Keratinocyte (primary cell): ENCODE data around the gene RAB4A.

Source experiments
- CTCF ChIP-seq, 3 experiments: IDR thresholded peaks in 1 of 3; conservative IDR thresholded peaks in 1 of 3; optimal IDR thresholded peaks in 1 of 3; 2 replicates in 2 of 3; 3 replicates in 1 of 3; pipeline versions ENCODE3 to v1.5.1; 2011; ENCODE audit warnings: low read length in 3 of 3, mild to moderate bottlenecking in 3 of 3, moderate library complexity in 2 of 3, control low read depth in 1 of 3, inconsistent platforms in 1 of 3; ENCODE audit not compliant: insufficient read depth in 2 of 3; ENCODE audit errors: extremely low read depth in 1 of 3
- EZH2 ChIP-seq: IDR thresholded peaks from one replicate; pipeline ENCODE4 v1.6.1; 2012; ENCODE audit warnings: inconsistent platforms, mild to moderate bottlenecking, low read length, moderate library complexity

DNA sequence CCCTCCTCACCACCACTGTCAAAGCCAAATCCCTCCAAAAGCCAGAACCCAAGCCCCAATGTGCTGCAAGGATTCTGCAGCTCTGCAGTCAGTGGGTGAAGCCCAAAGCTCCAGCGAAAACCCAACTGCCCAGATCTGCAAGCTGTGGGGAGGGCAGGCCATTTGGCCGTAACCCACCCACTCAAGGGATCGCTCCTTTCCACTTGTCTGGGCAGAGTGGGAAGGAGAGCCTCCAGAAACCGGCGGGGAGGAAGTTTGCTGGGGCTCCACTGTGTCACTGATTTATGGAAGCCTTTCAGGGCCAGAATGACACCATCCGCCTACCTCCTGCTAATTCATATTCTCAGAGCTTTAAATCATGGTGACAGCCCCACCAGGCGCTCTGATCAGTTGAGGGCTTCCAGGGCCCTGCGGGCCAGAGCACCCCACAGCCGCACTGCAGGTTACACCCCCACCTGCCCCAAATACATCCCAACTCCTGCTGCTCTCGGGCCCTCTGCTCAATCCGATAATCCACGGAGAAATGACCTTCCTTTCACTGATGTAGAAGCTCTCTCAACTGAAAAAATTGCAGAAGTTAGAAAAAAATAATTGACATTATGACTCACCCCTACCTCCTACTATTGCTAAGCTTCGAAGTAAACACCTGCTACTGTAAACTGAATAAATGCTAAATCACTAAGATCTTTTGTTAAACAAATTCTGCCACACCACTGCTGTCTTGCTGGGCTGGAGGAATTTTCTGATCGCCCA is 40.6 kb upstream of the RAB4A start:
- TF ChIP-seq CTCF (optimal IDR thresholded peaks at IDR 0.05 in 1 of 3, IDR thresholded peaks at IDR 0.05 in 1 of 3, conservative IDR thresholded peaks at IDR 0.05 in 1 of 3; ENCODE audit: extremely low read depth in 1 of 3, insufficient read depth in 2 of 3, low read length in 3 of 3) (no peak), EZH2 (no peak)
